Measurements from ENCODE around the gene SLC25A24. TPM values are rescaled to one million over a fixed set of nuclear protein-coding genes. Genes with fewer than 3 reads are reported as not detected.
A peak's percentile ranks its signal among the peaks of the same experiment; 100 is the strongest.

The SLC25A24 gene
- total and polyA plus RNA-seq, 9 of the 15 experiments (the other 6 are each of a cell fraction or from before 2014, with no cell fraction given): 6.9 to 34.9 (median 25.4) TPM

- TF ChIP-seq, protein P1, sequence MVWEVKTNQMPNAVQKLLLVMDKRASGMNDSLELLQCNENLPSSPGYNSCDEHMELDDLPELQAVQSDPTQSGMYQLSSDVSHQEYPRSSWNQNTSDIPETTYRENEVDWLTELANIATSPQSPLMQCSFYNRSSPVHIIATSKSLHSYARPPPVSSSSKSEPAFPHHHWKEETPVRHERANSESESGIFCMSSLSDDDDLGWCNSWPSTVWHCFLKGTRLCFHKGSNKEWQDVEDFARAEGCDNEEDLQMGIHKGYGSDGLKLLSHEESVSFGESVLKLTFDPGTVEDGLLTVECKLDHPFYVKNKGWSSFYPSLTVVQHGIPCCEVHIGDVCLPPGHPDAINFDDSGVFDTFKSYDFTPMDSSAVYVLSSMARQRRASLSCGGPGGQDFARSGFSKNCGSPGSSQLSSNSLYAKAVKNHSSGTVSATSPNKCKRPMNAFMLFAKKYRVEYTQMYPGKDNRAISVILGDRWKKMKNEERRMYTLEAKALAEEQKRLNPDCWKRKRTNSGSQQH (CRISPR knock-in tag; IDR thresholded peaks at IDR 0.05): no peak
- TF ChIP-seq MAFK (IDR thresholded peaks at IDR 0.05; ENCODE audit: low read length): peak; percentile 49; the same call in 1 of the 2 replicates
- TF ChIP-seq KLF1 (tag; IDR thresholded peaks at IDR 0.05): 0 out of 2 replicates have a peak, but pooled peaks have one; percentile 24
- no peak for TF ChIP-seq HDAC3 (IDR thresholded peaks at IDR 0.05; ENCODE audit: borderline replicate concordance, partially characterized antibody)
- TF ChIP-seq SIN3B (IDR thresholded peaks at IDR 0.05; ENCODE audit: low read depth): no peak
- no peak; the same call in 1 of the 2 replicates for TF ChIP-seq CEBPG (CRISPR knock-in tag; IDR thresholded peaks at IDR 0.05)
- peak; percentile 46 to 70; a peak in 3 of 4 replicates for TF ChIP-seq CEBPG (tag; conservative IDR thresholded peaks at IDR 0.05 in 1 of 2, IDR thresholded peaks at IDR 0.05 in 1 of 2)
- TF ChIP-seq L3MBTL2 (IDR thresholded peaks at IDR 0.05): no peak
- no peak for TF ChIP-seq RHOXF2B (CRISPR knock-in tag; conservative IDR thresholded peaks at IDR 0.05)
- TF ChIP-seq ZNF57 (CRISPR knock-in tag; IDR thresholded peaks at IDR 0.05): no peak
- no peak for TF ChIP-seq SPI1 (IDR thresholded peaks at IDR 0.05; ENCODE audit: borderline replicate concordance, low read depth, low read length)
- TF ChIP-seq PCBP2 (IDR thresholded peaks at IDR 0.05; ENCODE audit: low read depth, low read length, poor library complexity, severe bottlenecking): no peak
- no peak for TF ChIP-seq SRSF7 (optimal IDR thresholded peaks at IDR 0.05; ENCODE audit: low read depth, low read length)
- no peak for TF ChIP-seq MAX (CRISPR knock-in tag; IDR thresholded peaks at IDR 0.05)
- TF ChIP-seq ZHX1 (conservative IDR thresholded peaks at IDR 0.05; ENCODE audit: low read length): no peak
- TF ChIP-seq ELK3 (CRISPR knock-in tag; IDR thresholded peaks at IDR 0.05): no peak
- TF ChIP-seq CC2D1A (IDR thresholded peaks at IDR 0.05): 0 out of 2 replicates have a peak, but pooled peaks have one; percentile 26
- TF ChIP-seq, protein P2, sequence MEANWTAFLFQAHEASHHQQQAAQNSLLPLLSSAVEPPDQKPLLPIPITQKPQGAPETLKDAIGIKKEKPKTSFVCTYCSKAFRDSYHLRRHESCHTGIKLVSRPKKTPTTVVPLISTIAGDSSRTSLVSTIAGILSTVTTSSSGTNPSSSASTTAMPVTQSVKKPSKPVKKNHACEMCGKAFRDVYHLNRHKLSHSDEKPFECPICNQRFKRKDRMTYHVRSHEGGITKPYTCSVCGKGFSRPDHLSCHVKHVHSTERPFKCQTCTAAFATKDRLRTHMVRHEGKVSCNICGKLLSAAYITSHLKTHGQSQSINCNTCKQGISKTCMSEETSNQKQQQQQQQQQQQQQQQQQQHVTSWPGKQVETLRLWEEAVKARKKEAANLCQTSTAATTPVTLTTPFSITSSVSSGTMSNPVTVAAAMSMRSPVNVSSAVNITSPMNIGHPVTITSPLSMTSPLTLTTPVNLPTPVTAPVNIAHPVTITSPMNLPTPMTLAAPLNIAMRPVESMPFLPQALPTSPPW (CRISPR knock-in tag; IDR thresholded peaks at IDR 0.05): peak; percentile 39; the same call in 1 of the 2 replicates
- peak; percentile 92 for TF ChIP-seq CEBPB (tag; IDR thresholded peaks at IDR 0.05)
- TF ChIP-seq BHLHE40 (IDR thresholded peaks at IDR 0.05; ENCODE audit: low read length): peak; percentile 78
These were observed 81.9 kb downstream of the SLC25A24 start (continued) for GRCh38 chr1:108117945-108118902.

All from K562 (cell line).